T-helper 1 cell treated with Interleukin-12 subunit alpha and Interleukin-12 subunit beta and Interleukin-4 antibody, amounts not matched to agents 30 ng/mL and 1 ng/mL, for 36 hours (primary cell): ENCODE data around the gene C1orf74. TPM values are rescaled to one million over a fixed set of nuclear protein-coding genes. Genes with fewer than 3 reads are reported as not detected.

ENCODE experiments used
- intact Hi-C: fragments of 100-400 bp; cut with micrococcal nuclease; formaldehyde crosslinking; loops from one replicate; pipeline ENCODE4 v1.15.1; 2024
- total RNA-seq: library from RNA; stranded (reverse); gene quantifications from 2 replicates; pipeline ENCODE4 v1.2.3, GENCODE V29; 2022

Gene C1orf74
- total RNA-seq, 1 donor from 2014 or later: 2.0 TPM

DNA sequence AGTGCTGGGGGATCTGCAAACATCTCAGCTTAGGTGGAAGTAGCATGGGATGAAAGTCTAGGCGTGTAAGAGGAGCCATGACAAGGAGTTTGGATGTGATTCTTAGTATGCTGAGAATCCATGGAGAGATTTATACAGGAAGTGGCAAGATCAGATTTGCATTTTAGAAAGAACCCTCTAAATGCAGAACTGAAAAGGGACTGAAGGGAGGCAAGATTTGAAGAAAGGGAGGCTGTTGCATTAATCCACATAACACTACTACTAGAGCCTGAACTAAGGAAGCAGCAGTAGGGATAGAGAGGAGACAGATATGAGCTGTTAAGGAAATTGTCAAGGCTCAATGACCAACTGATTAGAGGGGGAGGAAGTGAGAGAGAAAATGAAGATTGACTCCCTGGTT lies 9.8 kb downstream of the C1orf74 start:
- intact Hi-C loops: no loop called here

DNA sequence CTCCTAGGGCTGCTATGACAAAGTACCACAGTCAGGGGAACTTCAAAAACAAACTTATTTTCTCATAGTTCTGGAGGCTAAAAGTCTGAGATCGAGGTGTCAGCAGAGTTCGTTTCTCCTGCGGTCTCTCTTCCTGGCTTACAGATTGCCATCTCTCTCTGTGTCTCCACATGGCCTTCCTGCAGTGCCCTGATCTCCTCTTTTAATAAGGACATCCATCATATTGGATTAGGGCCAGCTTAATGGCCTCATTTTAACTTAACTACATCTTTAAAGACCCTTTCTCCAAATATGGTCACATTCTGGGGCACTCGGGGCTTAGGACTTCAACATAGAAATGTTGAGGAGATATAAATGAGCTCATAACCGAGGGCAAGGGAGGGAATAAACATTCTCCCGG lies 12.2 kb downstream of the C1orf74 start:
- intact Hi-C loops: loop anchor here (1.0 kb wide), 1 partner anchor 51 kb away; no protein-coding TSS in a partner anchor

DNA sequence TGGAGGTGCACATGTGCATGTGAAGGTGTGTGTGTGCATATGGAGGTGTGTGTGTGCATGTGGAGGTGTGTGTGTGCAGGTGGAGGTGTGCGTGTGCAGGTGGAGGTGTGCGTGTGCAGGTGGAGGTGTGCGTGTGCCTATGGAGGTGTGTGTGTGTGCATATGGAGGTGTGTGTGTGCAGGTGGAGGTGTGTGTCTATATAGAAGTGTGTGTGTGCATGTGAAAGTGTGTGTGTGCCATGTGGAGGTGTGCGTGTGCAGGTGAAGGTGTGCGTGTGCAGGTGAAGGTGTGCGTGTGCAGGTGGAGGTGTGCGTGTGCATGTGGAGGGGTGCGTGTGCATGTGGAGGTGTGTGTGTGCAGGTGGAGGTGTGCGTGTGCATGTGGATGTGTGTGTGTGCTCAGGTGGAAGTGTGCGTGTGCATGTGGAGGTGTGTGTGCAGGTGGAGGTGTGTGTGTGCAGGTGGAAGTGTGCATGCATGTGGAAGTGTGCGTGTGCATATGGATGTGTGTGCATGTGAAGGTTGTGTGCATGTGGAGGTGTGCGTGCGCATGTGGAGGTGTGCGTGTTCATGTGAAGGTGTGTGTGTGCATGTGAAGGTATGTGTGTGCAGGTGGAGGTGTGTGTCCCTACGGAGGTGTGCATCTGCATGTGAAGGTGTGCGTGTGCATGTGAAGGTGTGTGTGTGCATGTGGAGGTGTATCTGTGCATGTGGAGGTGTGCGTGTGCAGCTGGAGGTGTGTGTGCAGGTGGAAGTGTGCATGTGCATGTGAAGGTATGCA lies 13.5 kb downstream of the C1orf74 start:
- intact Hi-C loops: no loop called here

DNA sequence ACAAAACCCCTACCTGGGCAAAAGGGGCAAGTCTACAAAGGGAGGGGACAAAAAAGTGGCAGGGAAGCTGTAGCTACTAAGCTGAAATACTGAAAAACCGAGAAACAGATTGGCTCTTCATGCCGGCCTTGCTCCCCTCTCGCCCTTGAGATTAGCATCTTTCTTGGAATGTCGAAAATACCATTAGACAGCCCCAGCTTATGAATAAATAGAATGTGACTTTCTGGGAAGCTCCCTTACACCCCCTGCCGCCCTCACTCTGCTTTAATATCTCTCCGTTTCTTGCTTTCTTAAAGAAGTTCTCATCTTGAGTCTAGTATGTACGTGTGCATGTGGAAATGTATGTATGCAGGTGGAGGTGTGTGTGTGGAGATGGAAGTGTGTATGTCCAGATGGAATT lies 14.4 kb downstream of the C1orf74 start:
- intact Hi-C loops: loop anchor here (5.0 kb wide), 3 partner anchors 167 to 783 kb away; partner anchors contain the start of gene SYT14

DNA sequence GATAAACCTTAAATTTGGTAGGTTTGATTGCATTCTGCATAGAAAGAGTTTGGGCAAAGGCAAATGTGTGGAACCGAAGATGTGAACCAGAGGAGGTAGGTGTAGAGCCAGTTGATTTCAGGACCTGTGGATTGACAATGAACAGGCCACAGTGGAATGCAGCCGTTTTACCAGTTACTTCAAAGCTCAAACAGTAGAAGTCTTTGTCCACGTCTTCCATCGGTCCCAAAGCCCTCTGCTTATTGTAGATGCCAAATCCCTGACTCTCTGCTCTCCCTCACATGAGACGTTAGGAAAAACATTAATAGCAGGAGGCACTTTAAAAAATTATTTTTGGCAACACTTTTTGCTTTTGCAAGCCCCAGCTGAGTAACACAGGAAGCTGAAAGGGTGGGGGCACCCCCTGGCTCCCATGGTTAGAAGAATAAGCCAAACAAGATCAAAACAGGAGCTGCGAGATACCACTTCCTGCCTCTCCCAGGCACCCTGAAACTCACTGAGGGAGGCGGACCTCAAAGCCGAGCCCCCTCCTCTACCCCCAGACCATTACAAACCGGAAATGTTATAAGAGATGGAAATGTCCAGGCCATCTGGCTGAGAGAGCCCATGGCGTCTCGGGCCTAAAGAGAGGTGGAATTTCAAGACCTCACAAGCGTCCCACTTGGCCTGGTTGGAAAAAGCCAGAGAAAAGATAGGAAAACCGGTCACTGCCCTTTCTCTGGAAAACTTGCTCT lies 15.0 kb downstream of the C1orf74 start:
- intact Hi-C loops: loop anchor here (5.0 kb wide), 3 partner anchors 168 to 782 kb away; partner anchors contain the start of gene SYT14

DNA sequence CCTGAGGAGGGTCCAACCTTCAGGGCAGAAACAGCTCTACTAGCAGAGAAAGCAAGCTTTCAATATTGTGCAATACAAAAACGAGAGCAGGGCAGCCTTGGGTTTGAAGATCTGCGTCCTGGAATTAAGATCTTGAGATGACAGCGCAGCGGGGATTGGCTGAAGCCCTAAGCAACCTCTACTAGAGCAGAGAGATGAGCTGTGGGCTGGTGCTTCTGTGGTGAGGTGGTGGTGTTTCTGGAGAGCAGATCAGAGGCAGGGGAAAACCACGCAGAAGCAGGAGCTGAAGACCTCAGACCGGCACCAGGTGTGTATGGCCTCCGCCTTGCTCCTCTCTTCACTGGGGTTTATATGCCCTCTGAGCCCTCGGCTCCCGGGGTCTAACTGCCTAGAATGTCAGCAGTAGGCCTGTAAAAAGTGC lies 16.0 kb downstream of the C1orf74 start:
- intact Hi-C loops: loop anchor here (1.0 to 5.0 kb wide), 9 partner anchors 12 to 781 kb away; partner anchors contain the start of genes C1orf74, SYT14, TRAF3IP3 and UTP25

DNA sequence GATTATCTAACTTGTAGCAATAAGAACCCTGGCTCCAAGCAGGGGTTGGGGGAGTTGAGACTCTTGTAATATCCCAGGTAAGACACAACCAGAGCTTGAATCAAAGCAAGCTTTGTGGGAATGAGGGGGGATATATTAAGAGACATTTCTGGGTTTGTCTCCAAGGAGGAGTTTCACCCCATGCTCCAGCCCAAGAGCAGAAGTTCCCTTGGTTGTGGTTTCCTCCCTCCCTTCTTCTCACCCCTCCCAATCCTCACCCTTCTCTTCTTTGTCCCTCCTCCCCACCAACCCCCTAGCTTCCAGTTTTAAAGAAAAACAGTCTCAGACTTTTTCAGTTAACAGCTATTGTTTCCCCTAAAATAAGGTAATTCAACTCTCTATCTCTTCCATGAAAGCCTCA lies 16.7 kb downstream of the C1orf74 start:
- intact Hi-C loops: loop anchor here (1.0 to 5.0 kb wide), 9 partner anchors 11 to 780 kb away; partner anchors contain the start of genes C1orf74, SYT14, TRAF3IP3 and UTP25

DNA sequence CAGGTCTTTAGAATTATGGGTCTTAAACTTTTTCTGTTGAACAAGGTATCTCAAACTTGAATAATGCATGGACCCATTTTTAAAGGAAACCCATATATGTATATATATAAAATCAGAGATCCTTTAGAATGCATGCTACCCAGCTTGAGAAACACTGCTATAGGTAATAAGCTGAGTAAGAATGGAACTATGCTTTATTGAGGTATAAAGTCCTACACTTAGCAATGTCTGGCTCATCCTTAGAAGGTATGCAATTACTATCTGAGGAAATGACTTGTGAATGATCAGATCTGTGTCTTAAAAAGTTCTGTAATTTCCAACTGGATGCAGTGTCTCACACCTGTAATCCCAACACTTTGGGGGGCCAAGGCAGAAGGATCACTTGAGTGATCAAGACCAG lies 17.3 kb downstream of the C1orf74 start:
- intact Hi-C loops: loop anchor here (5.0 kb wide), 3 partner anchors 170 to 780 kb away; partner anchors contain the start of gene SYT14

DNA sequence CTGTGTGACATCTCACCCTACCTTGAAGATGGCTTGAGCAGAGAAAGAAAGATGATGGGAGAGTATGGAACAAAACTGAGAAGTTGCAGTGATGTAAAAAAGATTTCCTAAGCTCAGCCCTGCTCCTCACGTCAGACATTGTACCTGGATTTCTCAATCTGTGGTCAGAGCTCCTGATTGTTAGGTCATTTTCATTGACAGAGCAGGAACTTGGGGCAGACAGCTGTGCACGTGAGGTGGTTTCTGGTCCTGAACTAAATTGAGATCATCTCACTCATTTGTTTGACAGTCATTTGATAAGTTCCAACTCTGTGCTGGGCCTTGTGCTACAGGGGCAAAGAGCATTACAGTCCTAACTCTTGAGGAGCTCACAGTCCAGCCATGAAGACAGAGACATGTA lies 18.3 kb downstream of the C1orf74 start:
- intact Hi-C loops: loop anchor here (5.0 kb wide), 3 partner anchors 171 to 779 kb away; partner anchors contain the start of gene SYT14

DNA sequence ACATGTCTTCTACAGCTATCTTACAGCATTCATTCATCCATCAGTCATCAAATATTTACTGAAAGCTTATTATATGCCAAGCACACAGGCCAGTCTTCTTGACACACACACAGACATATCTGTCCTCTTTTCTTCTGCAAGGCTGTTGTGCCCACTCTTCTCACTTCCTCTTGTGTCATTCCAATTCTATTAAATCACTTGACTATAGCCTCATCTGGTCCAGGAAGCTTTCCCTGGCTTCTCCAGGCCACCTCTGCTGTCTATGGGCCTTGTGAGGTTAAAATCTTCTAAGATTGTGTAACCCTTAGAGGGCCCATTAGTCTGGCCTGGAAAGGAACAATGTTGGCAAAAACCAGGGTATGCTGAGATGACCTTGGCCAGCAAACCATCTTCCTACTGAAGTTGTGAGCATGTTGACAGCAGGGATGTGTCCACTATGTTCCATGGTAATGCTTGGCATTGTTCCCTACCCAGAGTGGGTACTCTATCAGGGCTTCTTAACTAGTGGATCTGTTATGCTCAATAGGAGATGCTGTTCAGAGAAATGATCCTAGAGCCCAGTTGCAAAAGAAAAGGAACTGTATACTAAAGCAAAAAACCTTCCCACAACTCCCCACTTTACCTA lies 23.2 kb downstream of the C1orf74 start:
- intact Hi-C loops: loop anchor here (5.0 kb wide), 1 partner anchor 1496 kb away; the partner anchor contains the start of gene RCOR3

DNA sequence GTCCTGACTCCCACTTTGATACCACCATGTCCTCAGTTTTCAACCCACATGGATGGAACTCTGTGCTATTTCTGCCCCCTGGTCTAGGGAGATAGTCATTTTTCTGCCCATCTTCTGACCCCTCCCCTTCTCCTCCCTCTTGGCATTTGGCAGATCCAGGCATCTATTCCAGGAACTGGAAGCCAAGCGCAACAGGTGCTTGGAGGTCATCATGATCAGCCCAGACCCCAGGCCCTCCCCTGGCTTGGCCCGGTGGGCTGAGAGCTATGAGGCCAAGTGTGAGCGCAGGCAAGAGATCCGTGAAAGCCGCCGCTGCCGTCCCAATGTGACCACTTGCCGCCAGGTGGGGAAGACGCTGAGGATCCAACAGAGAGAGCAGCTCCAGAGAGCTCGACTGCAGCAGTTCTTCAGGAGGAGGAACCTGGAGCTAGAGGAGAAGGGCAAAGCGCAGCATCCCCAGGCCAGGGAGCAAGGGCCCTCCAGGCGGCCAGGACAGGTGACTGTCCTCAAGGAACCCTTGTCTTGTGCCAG lies 24.5 kb downstream of the C1orf74 start:
- intact Hi-C loops: loop anchor here (5.0 kb wide), 1 partner anchor 1497 kb away; the partner anchor contains the start of gene RCOR3

DNA sequence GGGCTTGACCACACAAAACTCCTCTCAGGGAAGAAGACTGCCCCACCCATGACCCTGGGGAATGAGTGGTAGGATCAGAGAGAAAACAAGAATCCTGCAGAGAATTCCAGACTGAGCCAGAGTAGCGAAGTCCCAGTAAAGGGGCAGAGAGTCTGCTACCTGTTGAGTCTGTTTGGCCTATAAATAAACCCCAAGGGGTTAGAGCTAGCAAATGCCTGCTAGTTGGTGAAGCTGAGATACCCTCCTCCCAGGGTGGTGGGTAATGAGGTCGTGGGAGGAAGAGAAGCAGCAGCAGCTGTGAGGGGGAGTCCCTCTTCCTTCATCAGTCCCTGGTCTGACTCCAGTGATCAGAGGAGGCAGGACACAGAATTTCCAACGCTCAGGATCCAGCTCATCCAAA lies 26.0 kb downstream of the C1orf74 start:
- intact Hi-C loops: no loop called here

DNA sequence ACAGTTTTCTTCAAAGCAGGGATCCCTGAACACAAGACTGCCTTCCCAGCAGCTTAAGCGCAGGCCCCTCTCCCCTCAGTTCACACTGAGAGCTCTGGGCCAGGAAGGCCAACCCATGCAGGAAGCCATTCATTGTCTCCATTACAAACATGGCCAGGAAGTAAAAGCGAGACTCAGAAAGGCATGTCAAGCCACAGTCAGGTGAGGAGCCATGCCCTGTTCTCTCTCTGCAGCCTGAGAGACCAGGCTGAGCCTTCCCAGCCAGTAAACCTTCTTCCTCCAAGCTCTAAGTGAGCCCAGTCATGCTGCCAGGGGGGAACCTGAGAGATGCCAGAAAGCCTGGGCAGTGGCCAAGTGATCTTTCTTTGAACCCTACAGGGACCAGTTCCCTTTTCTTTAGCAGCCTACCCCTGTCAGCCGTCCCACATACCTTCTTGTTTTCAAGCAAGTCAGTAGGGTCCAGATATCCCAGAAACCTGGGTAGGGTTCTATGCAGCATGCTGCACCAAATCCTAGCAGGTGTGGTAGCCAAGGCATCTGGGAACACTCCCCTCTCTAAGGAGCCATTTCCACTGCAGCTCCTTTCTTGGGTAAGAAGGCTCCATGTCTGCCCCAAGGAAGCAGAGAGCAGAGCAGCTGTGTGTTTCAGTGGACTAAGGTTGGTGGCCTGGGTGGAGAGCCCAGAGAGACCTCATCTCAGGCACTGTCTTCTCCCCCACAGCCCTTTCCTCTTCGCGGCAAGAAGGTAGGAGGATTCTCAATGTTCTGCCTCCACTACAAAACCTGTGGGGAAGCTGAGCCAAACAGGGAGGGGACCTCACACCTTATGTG lies 27.5 kb downstream of the C1orf74 start:
- intact Hi-C loops: loop anchor here (1.0 to 2.0 kb wide), 4 partner anchors 11 to 84 kb away; partner anchors contain the start of genes C1orf74 and UTP25

DNA sequence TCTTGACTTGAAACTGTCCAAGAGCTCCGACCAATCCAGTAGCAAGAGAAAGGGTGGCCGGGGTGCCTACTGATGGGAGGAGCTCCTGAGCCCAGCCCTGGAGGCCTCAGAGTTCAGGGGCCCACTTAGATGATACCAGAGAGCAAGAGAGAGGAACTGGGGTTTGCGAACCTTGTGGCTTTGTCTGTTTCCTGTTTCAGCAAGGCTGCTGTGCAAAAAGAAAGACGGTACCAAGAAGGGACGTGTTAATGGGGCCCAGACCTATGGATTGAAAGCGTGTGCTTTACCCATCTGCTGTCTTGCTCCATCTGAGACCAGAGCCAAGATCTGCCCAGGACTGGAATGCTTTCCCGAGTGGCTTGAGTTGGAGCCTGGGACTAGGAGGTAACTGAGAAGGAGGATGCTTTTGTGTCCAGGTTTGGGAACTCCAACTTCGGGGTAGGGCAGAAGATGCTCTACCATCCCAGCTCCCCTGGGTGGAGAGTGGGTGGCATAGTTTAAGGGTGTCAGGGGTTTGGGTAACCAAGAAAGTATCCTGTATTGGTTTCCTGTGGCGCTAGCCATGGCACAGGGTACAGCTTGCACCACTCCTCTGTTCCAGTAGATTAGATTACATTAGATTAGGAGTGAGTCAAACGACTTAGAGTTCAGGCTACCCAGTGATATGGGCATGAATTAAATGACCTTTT lies 28.3 kb downstream of the C1orf74 start, which contains the start of gene TRAF3IP3:
TRAF3IP3 (plus strand) TSS at position 128 of the 689 bp plus-strand sequence. CDS start 3,987 bp downstream, outside the sequence.
- intact Hi-C loops: loop anchor here (1.0 to 2.0 kb wide), 4 partner anchors 12 to 83 kb away; partner anchors contain the start of genes C1orf74 and UTP25

DNA sequence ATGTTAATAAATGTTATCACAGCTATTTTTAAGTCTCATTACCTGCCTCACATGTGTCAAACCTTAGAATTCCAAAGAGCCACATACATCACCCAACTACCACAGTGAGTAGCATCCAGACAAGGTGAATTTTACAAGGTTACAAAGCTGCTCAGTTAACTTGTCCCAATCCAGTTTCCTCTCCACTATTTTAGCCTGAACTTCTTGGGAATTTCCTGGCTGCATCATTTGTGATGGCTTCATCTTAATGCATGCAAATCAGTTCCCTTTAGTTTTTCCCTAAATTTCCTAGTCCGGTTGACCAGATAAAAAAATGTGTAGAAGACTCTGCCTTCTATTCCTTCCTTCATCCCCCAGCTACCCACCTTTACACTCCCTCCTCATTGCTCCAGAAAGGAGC lies 29.1 kb downstream of the C1orf74 start:
- intact Hi-C loops: no loop called here

DNA sequence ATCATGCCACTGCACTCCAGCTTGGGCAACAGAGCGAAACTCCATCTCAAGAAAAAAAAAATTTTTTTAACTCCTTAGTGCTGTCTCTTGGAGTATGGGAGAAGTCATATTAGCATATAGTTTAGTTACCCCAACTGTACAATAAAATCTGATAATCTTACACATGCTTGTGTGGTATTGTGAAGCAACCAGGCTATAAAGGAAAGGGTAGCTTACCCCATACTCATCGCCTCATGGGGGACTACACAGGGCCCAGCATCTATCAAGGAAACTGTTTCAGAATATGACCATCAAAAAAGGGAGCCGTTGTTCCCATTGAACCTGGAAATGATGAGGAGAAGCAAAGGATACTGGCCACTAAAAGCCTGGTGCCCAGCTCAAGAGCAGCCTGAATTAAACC lies 31.5 kb downstream of the C1orf74 start:
- intact Hi-C loops: loop anchor here (1.0 kb wide), 1 partner anchor 31 kb away; the partner anchor contains the start of gene C1orf74

DNA sequence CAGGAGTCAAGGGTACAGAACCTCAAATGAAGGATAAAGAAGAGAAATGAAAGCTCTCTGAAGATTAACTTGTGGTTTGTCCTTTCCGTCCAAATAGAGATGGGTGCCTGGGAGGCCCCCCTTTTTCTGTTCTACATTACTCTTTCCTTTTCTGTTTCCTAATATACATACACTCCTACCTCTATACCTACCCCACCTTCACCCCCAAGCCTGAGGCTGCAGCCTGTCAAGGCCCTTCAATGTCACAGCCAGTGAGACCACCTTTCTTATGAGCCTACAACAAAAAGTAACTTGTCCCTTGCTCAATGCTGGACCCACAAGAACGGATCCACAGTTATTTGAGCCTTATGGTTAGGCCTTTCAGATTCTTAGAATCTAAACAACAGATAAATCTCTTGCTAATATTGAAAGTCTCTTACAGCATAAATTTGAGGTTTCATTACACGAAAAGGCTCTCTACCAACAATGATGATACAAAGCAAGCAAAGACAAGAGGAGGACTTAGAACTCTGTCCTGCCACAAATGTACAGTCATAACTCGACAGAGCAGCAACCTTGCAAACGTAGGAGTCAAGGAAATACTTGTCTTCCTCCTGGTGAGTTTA lies 32.6 kb downstream of the C1orf74 start:
- intact Hi-C loops: loop anchor here (1.0 kb wide), 1 partner anchor 33 kb away; the partner anchor contains the start of gene C1orf74

DNA sequence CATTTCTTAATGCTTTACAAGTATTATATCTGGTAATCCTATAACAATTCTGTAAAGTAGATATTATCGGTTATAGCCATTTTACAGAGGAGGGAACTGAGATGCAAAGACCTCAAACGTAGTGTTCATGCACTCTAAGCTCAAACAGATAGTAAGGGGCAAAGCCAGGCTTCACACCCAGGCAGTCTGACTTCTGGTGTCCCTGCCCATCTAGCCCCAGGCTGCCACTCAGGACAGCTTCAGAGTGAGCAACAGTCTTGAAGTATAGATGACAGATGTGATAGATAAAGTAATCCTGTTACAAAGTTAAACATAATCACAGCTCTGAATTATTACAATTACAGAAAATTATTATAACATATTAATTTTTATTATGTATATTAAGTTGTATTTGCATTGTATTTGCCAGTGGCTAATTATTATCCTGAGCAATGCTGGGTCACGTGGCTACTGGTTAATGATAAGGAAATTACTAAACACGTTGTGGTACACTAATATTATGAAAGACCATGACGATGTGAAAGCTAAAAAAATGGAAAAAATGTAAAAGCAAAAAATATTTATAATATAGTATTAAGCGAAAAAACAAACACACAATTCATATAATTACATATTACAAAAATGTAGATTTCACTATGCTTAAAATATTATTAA lies 34.6 kb downstream of the C1orf74 start:
- intact Hi-C loops: loop anchor here (5.0 kb wide), 1 partner anchor 37 kb away; no protein-coding TSS in a partner anchor
